K562 (cell line): ENCODE results near the gene CRACR2B. TPM values are rescaled to one million over a fixed set of nuclear protein-coding genes. Genes with fewer than 3 reads are reported as not detected.

Source experiments
- CEBPG ChIP-seq, 3 experiments: fragments of 200-800 bp in 1 of 3; sonication (Bioruptor generic) in 1 of 3; sonication (generic) in 1 of 3; formaldehyde crosslinking in 1 of 3; IDR thresholded peaks in 2 of 3; conservative IDR thresholded peaks in 1 of 3; 2 replicates each; pipeline versions ENCODE4 v1.6.1 to v1.8.0; 2016 to 2022; ENCODE audit warnings: missing compliant biosample characterization in 2 of 3, missing genetic modification characterization in 2 of 3, mild to moderate bottlenecking in 1 of 3, missing genetic modification reagents in 1 of 3
- LEF1 ChIP-seq: fragments of 450-650 bp; IDR thresholded peaks from 2 replicates; pipeline ENCODE4 v1.6.1; 2016; ENCODE audit warnings: mild to moderate bottlenecking
- POLR2A ChIP-seq: fragments of 450-650 bp; conservative IDR thresholded peaks from 2 replicates; pipeline ENCODE4 v1.6.1; 2016
- polyA plus RNA-seq, 8 experiments: library from polyadenylated mRNA; depleted of rRNA in 4 of 8; stranded (reverse) in 5 of 8; unstranded in 3 of 8; fragments of >200 nt; fragmentation: Nextera tagmentation in 2 of 8; fragmentation: Illumina TruSeq in 1 of 8; extraction: Ambion mirVana in 2 of 8; extraction: Trizol in 1 of 8; gene quantifications; 2 replicates each; pipeline versions ENCODE4 v1.2.1 to v1.2.3, GENCODE V29; 2011 to 2014; ENCODE audit warnings: inconsistent platforms in 1 of 8, missing spikeins in 1 of 8
- total RNA-seq, 7 experiments: library from RNA; depleted of rRNA in 6 of 7; stranded (reverse); fragments of >200 nt in 6 of 7; fragmentation: Illumina TruSeq in 2 of 7; extraction: Trizol in 2 of 7; gene quantifications; 2 replicates each; pipeline versions ENCODE4 v1.2.1 to v1.2.3, GENCODE V29; 2011 to 2021; ENCODE audit warnings: low replicate concordance in 1 of 7
- TF ChIP-seq, protein P1 (sequence below), 2 experiments: fragments of 450-650 bp; IDR thresholded peaks; 2 replicates each; pipeline ENCODE4 v1.6.1; 2016; ENCODE audit warnings: mild to moderate bottlenecking in 2 of 2, borderline replicate concordance in 1 of 2, low read depth in 1 of 2, moderate library complexity in 1 of 2
- TF ChIP-seq, protein P2 (sequence below): fragments of 250-450 bp; sonication (Bioruptor Pico); IDR thresholded peaks from 2 replicates; pipeline ENCODE4 v1.8.0; 2021; ENCODE audit warnings: mild to moderate bottlenecking, moderate library complexity
- TF ChIP-seq, protein P3 (sequence below): conservative IDR thresholded peaks from 2 replicates; pipeline ENCODE4 v1.6.1; 2011; ENCODE audit warnings: low read depth, mild to moderate bottlenecking, low read length; ENCODE audit not compliant: control insufficient read depth
- TF ChIP-seq, protein P4 (sequence below), 2 experiments: fragments of 450-650 bp; IDR thresholded peaks; 2 replicates each; pipeline ENCODE4 v1.6.1; 2018; ENCODE audit warnings: mild to moderate bottlenecking in 2 of 2, low read depth in 1 of 2; ENCODE audit not compliant: partially characterized antibody in 2 of 2
- TF ChIP-seq, protein P5 (sequence below): fragments of 450-650 bp; formaldehyde crosslinking; IDR thresholded peaks from 2 replicates; pipeline ENCODE4 v1.4.0; 2020; ENCODE audit warnings: mild to moderate bottlenecking, moderate library complexity

Gene CRACR2B
- total and polyA plus RNA-seq, 9 of the 15 experiments (the other 6 are each of a cell fraction or from before 2014, with no cell fraction given), result 0.10 to 51.0 (median 6.0) TPM

DNA sequence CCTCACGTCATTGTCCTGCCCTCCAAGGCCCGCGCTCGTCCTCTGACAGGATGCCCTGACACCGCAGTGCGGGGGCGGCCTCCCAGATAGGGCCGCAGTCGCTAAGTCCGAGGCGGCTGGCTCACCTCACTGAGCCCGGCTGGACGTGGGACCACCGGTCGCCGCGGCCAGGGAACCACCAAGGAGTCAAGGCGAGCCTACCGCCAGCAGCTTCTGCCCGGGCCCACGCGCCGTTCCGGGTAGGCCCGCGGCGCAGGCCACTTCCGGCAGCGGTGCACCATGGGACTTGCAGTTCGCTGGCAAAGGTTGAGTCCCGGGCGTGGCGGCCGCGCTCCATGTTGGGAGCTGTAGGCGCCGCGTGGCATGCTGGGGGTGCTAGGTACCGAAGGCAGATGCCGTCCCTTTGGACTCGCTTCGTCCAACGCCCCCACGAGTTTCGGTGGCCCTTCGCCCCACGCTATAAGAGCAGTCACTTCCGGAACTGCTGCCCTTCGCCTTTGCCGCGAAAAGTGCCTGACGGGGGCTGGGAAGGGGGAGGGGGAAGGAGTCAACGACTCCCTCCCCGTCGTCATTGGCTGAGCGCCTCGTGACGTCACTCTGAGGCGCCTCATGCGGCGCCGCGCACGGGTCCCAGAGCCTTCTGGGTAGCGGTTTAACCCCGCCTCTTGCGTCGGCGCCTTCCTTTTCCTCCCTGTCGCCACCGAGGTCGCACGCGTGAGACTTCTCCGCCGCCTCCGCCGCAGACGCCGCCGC lies 18.3 kb upstream of the CRACR2B start, which contains the start of gene RPLP2 (continued):
- TF ChIP-seq, protein P1, sequence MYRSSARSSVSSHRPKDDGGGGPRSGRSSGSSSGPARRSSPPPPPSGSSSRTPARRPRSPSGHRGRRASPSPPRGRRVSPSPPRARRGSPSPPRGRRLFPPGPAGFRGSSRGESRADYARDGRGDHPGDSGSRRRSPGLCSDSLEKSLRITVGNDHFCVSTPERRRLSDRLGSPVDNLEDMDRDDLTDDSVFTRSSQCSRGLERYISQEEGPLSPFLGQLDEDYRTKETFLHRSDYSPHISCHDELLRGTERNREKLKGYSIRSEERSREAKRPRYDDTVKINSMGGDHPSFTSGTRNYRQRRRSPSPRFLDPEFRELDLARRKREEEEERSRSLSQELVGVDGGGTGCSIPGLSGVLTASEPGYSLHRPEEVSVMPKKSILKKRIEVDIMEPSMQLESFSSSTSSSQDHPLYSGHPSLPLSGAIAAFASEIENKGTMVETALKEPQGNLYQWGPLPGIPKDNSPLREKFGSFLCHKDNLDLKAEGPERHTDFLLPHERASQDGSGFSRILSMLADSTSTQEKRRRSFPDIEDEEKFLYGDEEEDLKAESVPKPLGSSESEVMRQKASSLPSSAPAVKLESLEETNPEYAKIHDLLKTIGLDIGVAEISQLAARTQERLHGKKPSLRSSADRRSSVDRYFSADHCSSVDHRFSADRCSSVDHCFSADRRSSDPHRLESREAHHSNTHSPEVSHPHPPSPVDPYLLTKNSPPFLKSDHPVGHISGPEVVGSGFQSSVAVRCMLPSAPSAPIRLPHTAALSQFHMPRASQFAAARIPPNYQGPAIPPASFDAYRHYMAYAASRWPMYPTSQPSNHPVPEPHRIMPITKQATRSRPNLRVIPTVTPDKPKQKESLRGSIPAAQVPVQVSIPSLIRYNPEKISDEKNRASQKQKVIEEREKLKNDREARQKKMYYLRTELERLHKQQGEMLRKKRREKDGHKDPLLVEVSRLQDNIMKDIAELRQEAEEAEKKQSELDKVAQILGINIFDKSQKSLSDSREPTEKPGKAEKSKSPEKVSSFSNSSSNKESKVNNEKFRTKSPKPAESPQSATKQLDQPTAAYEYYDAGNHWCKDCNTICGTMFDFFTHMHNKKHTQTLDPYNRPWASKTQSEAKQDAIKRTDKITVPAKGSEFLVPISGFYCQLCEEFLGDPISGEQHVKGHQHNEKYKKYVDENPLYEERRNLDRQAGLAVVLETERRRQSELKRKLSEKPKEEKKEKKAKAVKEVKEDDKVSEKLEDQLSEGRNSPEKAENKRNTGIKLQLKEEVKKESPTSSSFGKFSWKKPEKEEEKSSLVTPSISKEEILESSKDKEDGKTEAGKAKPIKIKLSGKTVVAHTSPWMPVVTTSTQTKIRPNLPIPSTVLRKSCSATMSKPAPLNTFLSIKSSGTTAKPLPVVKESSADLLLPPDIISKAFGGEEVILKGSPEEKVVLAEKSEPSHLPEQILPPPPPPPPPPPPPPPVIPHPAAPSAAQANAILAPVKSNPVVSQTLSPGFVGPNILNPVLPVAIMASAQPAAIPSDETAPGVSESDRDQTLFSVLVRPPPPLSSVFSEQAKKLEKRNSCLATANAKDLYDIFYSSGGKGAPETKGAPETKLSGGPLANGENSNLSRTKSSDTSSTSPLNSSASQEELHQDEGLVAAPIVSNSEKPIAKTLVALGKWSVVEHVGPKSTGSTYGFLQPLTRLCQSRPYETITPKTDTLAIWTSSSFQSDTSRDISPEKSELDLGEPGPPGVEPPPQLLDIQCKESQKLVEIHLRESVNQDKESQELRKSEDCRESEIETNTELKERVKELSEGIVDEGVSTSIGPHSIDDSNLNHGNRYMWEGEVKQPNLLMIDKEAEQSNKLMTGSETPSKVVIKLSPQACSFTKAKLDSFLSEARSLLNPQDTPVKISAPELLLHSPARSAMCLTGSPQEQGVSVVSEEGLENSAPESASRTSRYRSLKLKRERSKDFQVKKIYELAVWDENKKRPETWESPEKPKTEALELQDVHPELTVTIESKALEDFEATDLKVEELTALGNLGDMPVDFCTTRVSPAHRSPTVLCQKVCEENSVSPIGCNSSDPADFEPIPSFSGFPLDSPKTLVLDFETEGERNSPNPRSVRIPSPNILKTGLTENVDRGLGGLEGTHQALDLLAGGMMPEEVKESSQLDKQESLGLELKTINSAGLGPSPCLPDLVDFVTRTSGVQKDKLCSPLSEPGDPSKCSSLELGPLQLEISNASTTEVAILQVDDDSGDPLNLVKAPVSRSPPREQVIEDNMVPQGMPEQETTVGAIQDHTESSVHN (IDR thresholded peaks at IDR 0.05; ENCODE audit: borderline replicate concordance in 1 of 2, low read depth in 1 of 2), result no peak
- TF ChIP-seq, protein P2, sequence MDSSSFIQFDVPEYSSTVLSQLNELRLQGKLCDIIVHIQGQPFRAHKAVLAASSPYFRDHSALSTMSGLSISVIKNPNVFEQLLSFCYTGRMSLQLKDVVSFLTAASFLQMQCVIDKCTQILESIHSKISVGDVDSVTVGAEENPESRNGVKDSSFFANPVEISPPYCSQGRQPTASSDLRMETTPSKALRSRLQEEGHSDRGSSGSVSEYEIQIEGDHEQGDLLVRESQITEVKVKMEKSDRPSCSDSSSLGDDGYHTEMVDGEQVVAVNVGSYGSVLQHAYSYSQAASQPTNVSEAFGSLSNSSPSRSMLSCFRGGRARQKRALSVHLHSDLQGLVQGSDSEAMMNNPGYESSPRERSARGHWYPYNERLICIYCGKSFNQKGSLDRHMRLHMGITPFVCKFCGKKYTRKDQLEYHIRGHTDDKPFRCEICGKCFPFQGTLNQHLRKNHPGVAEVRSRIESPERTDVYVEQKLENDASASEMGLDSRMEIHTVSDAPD (CRISPR knock-in tag), result no peak
- TF ChIP-seq, protein P3, sequence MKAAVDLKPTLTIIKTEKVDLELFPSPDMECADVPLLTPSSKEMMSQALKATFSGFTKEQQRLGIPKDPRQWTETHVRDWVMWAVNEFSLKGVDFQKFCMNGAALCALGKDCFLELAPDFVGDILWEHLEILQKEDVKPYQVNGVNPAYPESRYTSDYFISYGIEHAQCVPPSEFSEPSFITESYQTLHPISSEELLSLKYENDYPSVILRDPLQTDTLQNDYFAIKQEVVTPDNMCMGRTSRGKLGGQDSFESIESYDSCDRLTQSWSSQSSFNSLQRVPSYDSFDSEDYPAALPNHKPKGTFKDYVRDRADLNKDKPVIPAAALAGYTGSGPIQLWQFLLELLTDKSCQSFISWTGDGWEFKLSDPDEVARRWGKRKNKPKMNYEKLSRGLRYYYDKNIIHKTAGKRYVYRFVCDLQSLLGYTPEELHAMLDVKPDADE, result peak; percentile 98
- TF ChIP-seq, protein P4, sequence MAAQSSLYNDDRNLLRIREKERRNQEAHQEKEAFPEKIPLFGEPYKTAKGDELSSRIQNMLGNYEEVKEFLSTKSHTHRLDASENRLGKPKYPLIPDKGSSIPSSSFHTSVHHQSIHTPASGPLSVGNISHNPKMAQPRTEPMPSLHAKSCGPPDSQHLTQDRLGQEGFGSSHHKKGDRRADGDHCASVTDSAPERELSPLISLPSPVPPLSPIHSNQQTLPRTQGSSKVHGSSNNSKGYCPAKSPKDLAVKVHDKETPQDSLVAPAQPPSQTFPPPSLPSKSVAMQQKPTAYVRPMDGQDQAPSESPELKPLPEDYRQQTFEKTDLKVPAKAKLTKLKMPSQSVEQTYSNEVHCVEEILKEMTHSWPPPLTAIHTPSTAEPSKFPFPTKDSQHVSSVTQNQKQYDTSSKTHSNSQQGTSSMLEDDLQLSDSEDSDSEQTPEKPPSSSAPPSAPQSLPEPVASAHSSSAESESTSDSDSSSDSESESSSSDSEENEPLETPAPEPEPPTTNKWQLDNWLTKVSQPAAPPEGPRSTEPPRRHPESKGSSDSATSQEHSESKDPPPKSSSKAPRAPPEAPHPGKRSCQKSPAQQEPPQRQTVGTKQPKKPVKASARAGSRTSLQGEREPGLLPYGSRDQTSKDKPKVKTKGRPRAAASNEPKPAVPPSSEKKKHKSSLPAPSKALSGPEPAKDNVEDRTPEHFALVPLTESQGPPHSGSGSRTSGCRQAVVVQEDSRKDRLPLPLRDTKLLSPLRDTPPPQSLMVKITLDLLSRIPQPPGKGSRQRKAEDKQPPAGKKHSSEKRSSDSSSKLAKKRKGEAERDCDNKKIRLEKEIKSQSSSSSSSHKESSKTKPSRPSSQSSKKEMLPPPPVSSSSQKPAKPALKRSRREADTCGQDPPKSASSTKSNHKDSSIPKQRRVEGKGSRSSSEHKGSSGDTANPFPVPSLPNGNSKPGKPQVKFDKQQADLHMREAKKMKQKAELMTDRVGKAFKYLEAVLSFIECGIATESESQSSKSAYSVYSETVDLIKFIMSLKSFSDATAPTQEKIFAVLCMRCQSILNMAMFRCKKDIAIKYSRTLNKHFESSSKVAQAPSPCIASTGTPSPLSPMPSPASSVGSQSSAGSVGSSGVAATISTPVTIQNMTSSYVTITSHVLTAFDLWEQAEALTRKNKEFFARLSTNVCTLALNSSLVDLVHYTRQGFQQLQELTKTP (IDR thresholded peaks at IDR 0.05; ENCODE audit: low read depth in 1 of 2, partially characterized antibody in 2 of 2), result peak in 1 of 2 experiments; percentile 97
- TF ChIP-seq LEF1 (no peak), CEBPG (CRISPR knock-in tag; IDR thresholded peaks at IDR 0.05) (peak; percentile 26; the same call in 1 of the 2 replicates), CEBPG (tag; conservative IDR thresholded peaks at IDR 0.05 in 1 of 2, IDR thresholded peaks at IDR 0.05 in 1 of 2) (no peak), POLR2A (peak; percentile 93)
- TF ChIP-seq, protein P5, sequence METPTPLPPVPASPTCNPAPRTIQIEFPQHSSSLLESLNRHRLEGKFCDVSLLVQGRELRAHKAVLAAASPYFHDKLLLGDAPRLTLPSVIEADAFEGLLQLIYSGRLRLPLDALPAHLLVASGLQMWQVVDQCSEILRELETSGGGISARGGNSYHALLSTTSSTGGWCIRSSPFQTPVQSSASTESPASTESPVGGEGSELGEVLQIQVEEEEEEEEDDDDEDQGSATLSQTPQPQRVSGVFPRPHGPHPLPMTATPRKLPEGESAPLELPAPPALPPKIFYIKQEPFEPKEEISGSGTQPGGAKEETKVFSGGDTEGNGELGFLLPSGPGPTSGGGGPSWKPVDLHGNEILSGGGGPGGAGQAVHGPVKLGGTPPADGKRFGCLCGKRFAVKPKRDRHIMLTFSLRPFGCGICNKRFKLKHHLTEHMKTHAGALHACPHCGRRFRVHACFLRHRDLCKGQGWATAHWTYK (CRISPR knock-in tag), result peak; percentile 43; the same call in 1 of the 2 replicates
